BE2C (cell line): Measurements from ENCODE around the gene TBC1D22A.
"Not testable (repeated sequence)": the region's sequence is repeated elsewhere in the genome, so short reads cannot be mapped to it uniquely, and the experiment has no call there.

Experiments
- DNase-seq: peaks from one replicate; pipeline ENCODE4 v3.0.0-alpha.2; 2020
- H3K27me3 ChIP-seq: fragments of 250-450 bp; sonication (Bioruptor Pico); 2 replicates; pipeline ENCODE4 v1.5.1; 2020; ENCODE audit warnings: mild to moderate bottlenecking
- H3K36me3 ChIP-seq: fragments of 250-450 bp; sonication (Bioruptor Pico); 2 replicates; pipeline ENCODE4 v1.5.1; 2020; ENCODE audit warnings: mild to moderate bottlenecking
- H3K4me1 ChIP-seq: fragments of 250-450 bp; sonication (Bioruptor Pico); 2 replicates; pipeline ENCODE4 v1.5.1; 2020
- H3K4me3 ChIP-seq: 2 replicates; pipeline ENCODE4 v1.5.1; 2011; ENCODE audit warnings: low read depth, low read length
- H3K9me3 ChIP-seq: fragments of 250-450 bp; sonication (Bioruptor Pico); 2 replicates; pipeline ENCODE4 v1.5.1; 2020
- TF ChIP-seq, protein P1 (sequence below): IDR thresholded peaks from 2 replicates; pipeline ENCODE4 v1.5.1; 2012; ENCODE audit warnings: mild to moderate bottlenecking, low read depth, low read length

Gene TBC1D22A

DNA sequence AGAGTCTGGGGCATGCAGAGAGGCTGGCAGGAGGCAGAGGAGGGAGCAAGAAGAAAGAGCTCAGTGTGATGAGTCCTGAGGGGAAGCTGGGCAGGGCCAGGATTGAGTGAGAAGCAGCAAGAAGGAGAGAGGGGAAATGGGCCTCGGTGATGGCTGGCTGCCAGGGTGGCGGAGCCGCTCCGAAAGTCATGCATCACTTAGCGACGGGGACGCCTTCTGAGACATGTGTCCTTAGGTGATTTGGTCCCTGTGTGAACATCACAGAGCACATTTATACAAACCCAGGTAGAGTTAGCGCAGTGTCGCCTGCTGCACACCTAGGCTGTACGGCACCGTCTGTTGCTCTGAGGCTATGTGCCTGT, 15.1 kb downstream of the TBC1D22A start:
- DNase-seq, result peak; percentile 44
- no peaks in the 10 kb centered on the region for H3K27me3 ChIP-seq
- peaks cover 7% of the 10 kb centered on the region for H3K4me1 ChIP-seq
- TF ChIP-seq, protein P1, sequence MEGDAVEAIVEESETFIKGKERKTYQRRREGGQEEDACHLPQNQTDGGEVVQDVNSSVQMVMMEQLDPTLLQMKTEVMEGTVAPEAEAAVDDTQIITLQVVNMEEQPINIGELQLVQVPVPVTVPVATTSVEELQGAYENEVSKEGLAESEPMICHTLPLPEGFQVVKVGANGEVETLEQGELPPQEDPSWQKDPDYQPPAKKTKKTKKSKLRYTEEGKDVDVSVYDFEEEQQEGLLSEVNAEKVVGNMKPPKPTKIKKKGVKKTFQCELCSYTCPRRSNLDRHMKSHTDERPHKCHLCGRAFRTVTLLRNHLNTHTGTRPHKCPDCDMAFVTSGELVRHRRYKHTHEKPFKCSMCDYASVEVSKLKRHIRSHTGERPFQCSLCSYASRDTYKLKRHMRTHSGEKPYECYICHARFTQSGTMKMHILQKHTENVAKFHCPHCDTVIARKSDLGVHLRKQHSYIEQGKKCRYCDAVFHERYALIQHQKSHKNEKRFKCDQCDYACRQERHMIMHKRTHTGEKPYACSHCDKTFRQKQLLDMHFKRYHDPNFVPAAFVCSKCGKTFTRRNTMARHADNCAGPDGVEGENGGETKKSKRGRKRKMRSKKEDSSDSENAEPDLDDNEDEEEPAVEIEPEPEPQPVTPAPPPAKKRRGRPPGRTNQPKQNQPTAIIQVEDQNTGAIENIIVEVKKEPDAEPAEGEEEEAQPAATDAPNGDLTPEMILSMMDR, result no peak
- H3K4me3 ChIP-seq, result no peak overlapping the region
- H3K36me3 ChIP-seq, result no peaks in the 10 kb centered on the region
- H3K9me3 ChIP-seq, result no peaks in the 10 kb centered on the region

DNA sequence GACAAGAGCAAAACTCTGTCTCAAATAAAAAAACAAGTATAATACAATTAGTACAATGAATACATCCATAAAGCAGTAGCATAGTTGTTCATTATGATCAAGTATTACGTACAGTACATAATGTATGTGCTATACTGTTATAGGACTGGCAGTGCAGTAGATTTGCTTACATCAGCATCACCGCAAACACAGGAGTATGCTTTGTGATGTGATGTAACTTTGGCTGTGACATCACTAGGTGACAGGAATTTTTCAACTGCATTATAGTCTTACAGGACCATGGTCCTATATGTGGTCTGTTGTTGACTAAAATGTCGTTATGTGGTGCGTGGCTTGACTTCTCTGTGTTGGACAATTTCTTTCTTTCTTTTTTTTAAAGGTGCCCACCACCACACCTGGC, 16.6 kb downstream of the TBC1D22A start:
- TF ChIP-seq, protein P1, result no peak
- Histone ChIP-seq H3K36me3 (no peaks in the 10 kb centered on the region), H3K4me3 (no peak overlapping the region), H3K27me3 (no peaks in the 10 kb centered on the region), H3K4me1 (peaks cover 7% of the 10 kb centered on the region), H3K9me3 (no peaks in the 10 kb centered on the region)
- DNase-seq, result no peak

DNA sequence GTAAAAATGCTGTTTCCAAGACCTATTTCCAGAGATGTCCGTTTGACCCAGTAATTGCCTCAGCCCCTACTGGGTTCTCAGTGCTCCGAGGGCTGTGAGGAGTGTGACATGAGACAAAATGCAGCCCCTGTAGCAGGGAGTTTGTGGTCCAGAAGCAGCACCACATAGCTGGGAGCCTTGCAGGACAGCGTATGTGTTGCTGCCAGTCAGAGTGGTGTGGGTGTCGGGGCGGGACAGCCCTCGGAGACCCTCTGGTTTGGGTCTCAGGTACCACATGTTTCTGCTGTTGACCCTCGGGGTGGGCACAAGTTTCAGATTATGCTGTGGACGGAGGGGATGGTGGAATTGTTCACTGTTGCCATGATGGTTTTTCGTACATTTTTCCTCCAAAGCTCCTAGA, 17.2 kb downstream of the TBC1D22A start:
- DNase-seq, result no peak
- H3K36me3 ChIP-seq, result no peaks in the 10 kb centered on the region
- no peak overlapping the region for H3K4me3 ChIP-seq
- peaks cover 7% of the 10 kb centered on the region for H3K4me1 ChIP-seq
- no peaks in the 10 kb centered on the region for H3K9me3 ChIP-seq
- TF ChIP-seq, protein P1, result no peak
- no peaks in the 10 kb centered on the region for H3K27me3 ChIP-seq

DNA sequence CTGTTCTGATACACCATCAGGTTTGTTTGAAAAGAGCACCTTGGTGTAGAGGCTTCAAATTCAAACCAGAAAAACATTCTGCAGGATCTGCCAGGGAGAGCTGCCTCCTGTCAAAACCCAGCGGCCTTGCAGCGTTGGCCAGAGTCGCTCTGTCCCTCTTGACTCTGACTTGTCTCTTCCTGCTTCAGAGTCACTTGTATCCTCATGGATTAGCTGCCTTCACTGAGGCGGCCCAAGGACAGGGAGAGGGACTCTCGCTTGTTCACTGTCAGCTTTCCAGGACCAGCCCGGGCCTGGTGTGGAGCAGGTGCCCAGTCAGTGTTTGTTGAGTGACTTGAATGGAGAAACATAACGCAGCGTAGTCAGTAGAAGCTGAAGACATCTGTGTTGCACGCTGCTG, 18.0 kb downstream of the TBC1D22A start:
- Histone ChIP-seq H3K36me3 (no peaks in the 10 kb centered on the region), H3K9me3 (no peaks in the 10 kb centered on the region), H3K4me3 (no peak overlapping the region), H3K27me3 (no peaks in the 10 kb centered on the region), H3K4me1 (peaks cover 7% of the 10 kb centered on the region)
- TF ChIP-seq, protein P1, result no peak
- DNase-seq, result no peak

DNA sequence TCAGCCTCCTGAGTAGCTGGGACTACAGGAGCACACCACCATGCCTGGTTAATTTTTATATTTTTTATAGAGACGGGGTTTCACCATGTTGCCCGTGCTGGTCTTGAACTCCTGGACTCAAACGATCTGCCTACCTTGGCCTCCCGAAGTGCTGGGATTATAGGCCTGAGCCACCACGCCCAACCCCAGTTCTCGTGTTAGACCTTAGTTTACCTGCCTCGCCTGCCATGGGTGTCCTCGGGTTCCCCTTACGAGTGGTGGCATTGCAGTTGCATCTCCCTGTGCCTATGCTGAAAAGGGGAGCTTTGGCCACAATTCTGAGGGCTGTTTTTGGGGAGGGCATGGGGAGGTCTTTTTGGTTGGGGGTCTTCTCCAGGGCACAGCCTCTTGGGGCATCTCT, 18.8 kb downstream of the TBC1D22A start:
- TF ChIP-seq, protein P1, result no peak
- no peak overlapping the region for H3K4me3 ChIP-seq
- H3K9me3 ChIP-seq, result no peaks in the 10 kb centered on the region
- H3K36me3 ChIP-seq, result no peaks in the 10 kb centered on the region
- no peaks in the 10 kb centered on the region for H3K27me3 ChIP-seq
- DNase-seq, result no peak
- peaks cover 7% of the 10 kb centered on the region for H3K4me1 ChIP-seq

DNA sequence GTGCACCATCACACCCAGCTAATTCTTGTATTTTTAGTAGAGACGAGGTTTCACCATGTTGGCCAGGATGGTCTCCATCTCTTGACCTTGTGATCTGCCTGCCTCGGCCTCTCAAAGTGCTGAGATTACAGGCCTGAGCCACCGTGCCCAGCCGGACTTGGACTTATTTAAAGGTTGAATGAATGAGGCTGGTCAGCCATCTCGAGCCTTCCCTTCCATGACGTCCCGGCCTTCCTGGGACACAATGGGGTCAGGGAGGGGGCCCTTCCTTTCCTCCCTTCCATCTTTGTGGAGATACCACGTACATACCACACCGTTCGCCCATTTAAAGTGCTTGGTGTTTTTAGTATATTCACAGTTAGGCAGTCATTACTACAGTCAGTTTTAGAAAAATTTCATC, 19.8 kb downstream of the TBC1D22A start:
- not testable (repeated sequence) for H3K27me3 ChIP-seq, H3K4me3 ChIP-seq, DNase-seq, H3K36me3 ChIP-seq, H3K4me1 ChIP-seq, H3K9me3 ChIP-seq

DNA sequence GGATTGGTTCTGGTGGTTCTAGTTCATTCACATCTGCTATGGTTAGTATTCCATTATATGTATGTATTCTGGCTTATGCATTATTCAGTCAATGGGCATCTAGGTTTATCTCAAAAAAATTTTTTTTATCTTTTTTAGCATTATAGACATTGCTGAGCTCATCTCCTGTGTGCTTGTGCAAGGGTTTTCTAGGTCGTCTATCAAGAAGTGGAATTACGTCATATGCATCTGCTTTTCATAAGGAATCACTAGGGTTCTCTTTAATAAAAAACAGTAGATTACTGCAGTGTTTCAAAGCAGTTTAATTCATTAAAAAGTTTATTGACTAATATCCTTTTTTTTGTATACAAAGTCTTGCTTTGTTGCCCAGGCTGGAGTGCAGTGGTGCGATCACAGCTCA, 21.3 kb downstream of the TBC1D22A start:
- Histone ChIP-seq H3K4me3 (no peak overlapping the region), H3K36me3 (no peaks in the 10 kb centered on the region), H3K27me3 (no peaks in the 10 kb centered on the region), H3K9me3 (no peaks in the 10 kb centered on the region), H3K4me1 (no peaks in the 10 kb centered on the region)
- TF ChIP-seq, protein P1, result no peak
- no peak for DNase-seq
